ENCODE results near the gene MLEC. TPM values are rescaled to one million over a fixed set of nuclear protein-coding genes. Genes with fewer than 3 reads are reported as not detected.

Gene MLEC
- total RNA-seq, 1 donor from 2014 or later, result 124 TPM

- H3K4me3 ChIP-seq (ENCODE audit: low read depth, low read length), result no peak overlapping the region
- no peak for TF ChIP-seq CTCF (conservative IDR thresholded peaks at IDR 0.05; ENCODE audit: low read depth, low read length)
- DNase-seq (ENCODE audit: low read depth), result no peak
Observed at GRCh38 chr12:120750806-120751205, 63.9 kb downstream of the MLEC start.

- no peak for TF ChIP-seq CTCF (conservative IDR thresholded peaks at IDR 0.05; ENCODE audit: low read depth, low read length)
- no peak for DNase-seq (ENCODE audit: low read depth)
- H3K4me3 ChIP-seq (ENCODE audit: low read depth, low read length), result no peak overlapping the region
Observed at GRCh38 chr12:120751389-120751788, 64.4 kb downstream of the MLEC start.

Other genes starting within 250 kb of the MLEC start
- gene COX6A1, start 249.0 kb upstream of the MLEC start, total RNA-seq, result 572 and 889 TPM in 2 replicates
- 31.1 and 39.1 TPM in 2 replicates for gene TRIAP1, start 240.8 kb upstream of the MLEC start, total RNA-seq
- 23.4 and 25.3 TPM in 2 replicates for gene GATC, start 240.7 kb upstream of the MLEC start, total RNA-seq
- 128 and 142 TPM in 2 replicates for gene SRSF9, start 217.4 kb upstream of the MLEC start, total RNA-seq
- 357 and 388 TPM in 2 replicates for gene DYNLL1, start 191.0 kb upstream of the MLEC start, total RNA-seq
- gene COQ5, start 158.0 kb upstream of the MLEC start, total RNA-seq, result 40.8 and 46.3 TPM in 2 replicates
- gene RNF10, start 152.8 kb upstream of the MLEC start, total RNA-seq, result 66.9 and 81.2 TPM in 2 replicates
- 23.1 and 54.5 TPM in 2 replicates for gene POP5, start 105.7 kb upstream of the MLEC start, total RNA-seq
- gene CABP1, start 46.5 kb upstream of the MLEC start, total RNA-seq, result 0.14 and 1.1 TPM in 2 replicates
- 14.9 and 22.4 TPM in 2 replicates for gene UNC119B, start 23.3 kb downstream of the MLEC start, total RNA-seq
- gene ACADS, start 38.7 kb downstream of the MLEC start, total RNA-seq, result 16.4 and 25.3 TPM in 2 replicates
- gene SPPL3, start 217.2 kb downstream of the MLEC start, total RNA-seq, result 8.6 and 9.5 TPM in 2 replicates